ENCODE data around the gene TMOD2.
A peak's percentile ranks its signal among the peaks of the same experiment; 100 is the strongest.

The TMOD2 gene

GRCh38 chr15:51736069-51736468 is 15.3 kb upstream of the TMOD2 start:
- DNase-seq (ENCODE audit: low read depth in 2 of 2) = no peak

GRCh38 chr15:51736751-51737521 is 14.5 kb upstream of the TMOD2 start:
- DNase-seq (ENCODE audit: low read depth in 2 of 2) = peak; percentile 33 to 39

GRCh38 chr15:51737522-51738305 is 13.7 kb upstream of the TMOD2 start, which contains the start of gene LYSMD2:
LYSMD2 (minus strand) TSS chr15:51737655; CDS start chr15:51737622, 33 bp downstream.
- peak; percentile 55 to 57 for DNase-seq (ENCODE audit: low read depth in 2 of 2)

GRCh38 chr15:51738553-51738952 is 12.8 kb upstream of the TMOD2 start:
- no peak for DNase-seq (ENCODE audit: low read depth in 2 of 2)

GRCh38 chr15:51739061-51739712 is 12.2 kb upstream of the TMOD2 start:
- DNase-seq (ENCODE audit: low read depth in 2 of 2) = no peak

GRCh38 chr15:51749307-51749706 is 2.1 kb upstream of the TMOD2 start:
- DNase-seq (ENCODE audit: low read depth in 2 of 2) = no peak

- DNase-seq (ENCODE audit: low read depth in 2 of 2) = no peak
Measured at GRCh38 chr15:51750186-51750585, 1.2 kb upstream of the TMOD2 start.

GRCh38 chr15:51751697-51752683 is 593 bp downstream of the TMOD2 start:
- DNase-seq (ENCODE audit: low read depth in 2 of 2) = no peak

GRCh38 chr15:51752888-51753287 is 1.5 kb downstream of the TMOD2 start:
- no peak for DNase-seq (ENCODE audit: low read depth in 2 of 2)

- no peak for DNase-seq (ENCODE audit: low read depth in 2 of 2)
Measured at GRCh38 chr15:51754267-51754666, 2.9 kb downstream of the TMOD2 start.

GRCh38 chr15:51755790-51756189 is 4.4 kb downstream of the TMOD2 start:
- no peak for DNase-seq (ENCODE audit: low read depth in 2 of 2)

GRCh38 chr15:51756482-51756881 is 5.1 kb downstream of the TMOD2 start:
- DNase-seq (ENCODE audit: low read depth in 2 of 2) = no peak

- DNase-seq (ENCODE audit: low read depth in 2 of 2) = no peak
Measured at GRCh38 chr15:51757450-51757849, 6.1 kb downstream of the TMOD2 start.

- DNase-seq (ENCODE audit: low read depth in 2 of 2) = no peak
Measured at GRCh38 chr15:51758645-51759044, 7.2 kb downstream of the TMOD2 start.

- DNase-seq (ENCODE audit: low read depth in 2 of 2) = no peak
Measured at GRCh38 chr15:51759557-51760070, 8.2 kb downstream of the TMOD2 start.

- DNase-seq (ENCODE audit: low read depth in 2 of 2) = no peak
Measured at GRCh38 chr15:51760805-51761204, 9.4 kb downstream of the TMOD2 start.

GRCh38 chr15:51765751-51766150 is 14.4 kb downstream of the TMOD2 start:
- no peak for DNase-seq (ENCODE audit: low read depth in 2 of 2)

GRCh38 chr15:51766341-51766740 is 14.9 kb downstream of the TMOD2 start:
- no peak for DNase-seq (ENCODE audit: low read depth in 2 of 2)

GRCh38 chr15:51768018-51768417 is 16.6 kb downstream of the TMOD2 start:
- DNase-seq (ENCODE audit: low read depth in 2 of 2) = no peak

GRCh38 chr15:51770902-51771301 is 19.5 kb downstream of the TMOD2 start:
- no peak for DNase-seq (ENCODE audit: low read depth in 2 of 2)

GRCh38 chr15:51771773-51772172 is 20.4 kb downstream of the TMOD2 start:
- no peak for DNase-seq (ENCODE audit: low read depth in 2 of 2)
